KOPT-K1 (cell line): Measurements from ENCODE around the gene TOR1AIP2.

Source experiments
- H3K27ac ChIP-seq: fragments of 200-600 bp; sonication (generic); 2 replicates; pipeline ENCODE4 v1.5.1; 2016; ENCODE audit warnings: antibody characterized with exemption, mild to moderate bottlenecking, low read depth, low read length; ENCODE audit not compliant: poor library complexity, severe bottlenecking
- H3K36me3 ChIP-seq: fragments of 200-600 bp; sonication (generic); 2 replicates; pipeline ENCODE4 v1.5.1; 2017; ENCODE audit warnings: antibody characterized with exemption, mild to moderate bottlenecking, low read length, moderate library complexity; ENCODE audit not compliant: insufficient read depth
- H3K9me3 ChIP-seq: fragments of 200-600 bp; sonication (generic); 2 replicates; pipeline ENCODE4 v1.5.1; 2017; ENCODE audit warnings: antibody characterized with exemption, low read length, mild to moderate bottlenecking; ENCODE audit not compliant: insufficient read depth, poor library complexity, severe bottlenecking

Gene TOR1AIP2

GRCh38 chr1:179793281-179793680 lies 84.3 kb downstream of the TOR1AIP2 start:
- H3K36me3 ChIP-seq, result no peaks in the 10 kb centered on the region
- H3K9me3 ChIP-seq, result no peaks in the 10 kb centered on the region
- H3K27ac ChIP-seq, result no peak overlapping the region
